GM12892 (cell line): ENCODE data around the gene MBNL1.
A peak's percentile ranks its signal among the peaks of the same experiment; 100 is the strongest.

ENCODE experiments used
- DNase-seq: peaks from one replicate; pipeline ENCODE4 v3.0.0; 2011; ENCODE audit not compliant: insufficient read length
- FAIRE-seq: peaks from 2 replicates; lab custom pipeline; 2011; peaks lifted over from hg19 to GRCh38; lab: Jason Lieb, UNC
- POLR2A ChIP-seq: IDR thresholded peaks from 2 replicates; pipeline ENCODE4 v1.6.1; 2011; ENCODE audit warnings: low read depth, low read length, control low read depth
- POLR2AphosphoS5 ChIP-seq: IDR thresholded peaks from 2 replicates; pipeline ENCODE4 v1.6.1; 2011; ENCODE audit warnings: low read depth, low read length, control low read depth
- TAF1 ChIP-seq: IDR thresholded peaks from 2 replicates; pipeline ENCODE4 v1.6.1; 2011; ENCODE audit warnings: low read depth, mild to moderate bottlenecking, control low read depth, low read length, borderline replicate concordance

MBNL1 gene

DNA sequence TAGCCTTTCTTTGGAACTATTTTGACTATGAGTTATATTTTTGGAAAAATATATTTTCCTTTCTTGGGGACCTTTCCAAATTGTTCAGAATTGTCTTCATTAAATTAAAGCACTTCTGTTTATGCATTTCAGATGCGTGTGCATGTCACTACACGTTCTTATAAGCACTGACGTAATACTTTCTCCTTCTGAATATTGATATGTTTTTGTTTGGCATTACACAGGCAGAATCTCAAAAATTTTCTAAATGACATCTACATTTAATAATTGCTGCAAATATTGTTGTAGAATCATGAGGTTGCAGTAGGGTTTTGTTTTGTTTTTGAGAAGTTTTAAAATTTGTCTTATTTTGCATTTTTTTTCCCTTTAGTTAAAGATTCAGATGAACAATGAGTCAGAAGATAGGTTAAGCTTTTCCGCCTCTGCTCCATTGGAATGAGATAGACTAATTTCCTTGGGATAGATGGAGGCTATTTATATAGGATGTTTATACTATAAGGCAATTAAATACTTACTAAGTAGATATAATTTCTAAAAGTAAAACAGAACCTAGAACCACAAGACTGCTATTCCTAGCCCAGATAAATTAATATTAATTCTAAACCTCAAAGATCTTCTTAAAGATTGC, 110.8 kb downstream of the MBNL1 start:
- FAIRE-seq (no peak), DNase-seq (no peak)
- TF ChIP-seq POLR2AphosphoS5 (no peak), TAF1 (no peak), POLR2A (no peak)

DNA sequence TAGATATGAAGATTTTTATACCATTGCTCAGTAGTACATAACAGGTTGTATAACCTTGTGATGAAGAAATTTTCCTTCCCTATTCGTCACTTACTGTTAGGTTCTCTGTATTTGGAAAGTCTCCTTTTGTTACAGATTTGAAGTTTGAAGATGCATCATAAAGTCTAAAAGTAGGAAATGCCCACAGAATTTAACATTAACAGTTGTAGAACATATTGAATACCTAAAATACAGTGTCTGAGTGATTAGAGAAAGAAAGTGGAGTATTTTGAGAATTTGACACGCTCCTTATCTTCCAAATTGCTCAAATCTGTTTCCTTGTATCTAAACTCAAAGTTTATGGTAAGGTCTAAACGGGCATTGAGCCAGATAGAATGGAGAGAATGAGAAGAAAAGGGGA, 111.3 kb downstream of the MBNL1 start:
- TF ChIP-seq TAF1 (no peak), POLR2A (no peak), POLR2AphosphoS5 (no peak)
- DNase-seq (no peak), FAIRE-seq (no peak)

DNA sequence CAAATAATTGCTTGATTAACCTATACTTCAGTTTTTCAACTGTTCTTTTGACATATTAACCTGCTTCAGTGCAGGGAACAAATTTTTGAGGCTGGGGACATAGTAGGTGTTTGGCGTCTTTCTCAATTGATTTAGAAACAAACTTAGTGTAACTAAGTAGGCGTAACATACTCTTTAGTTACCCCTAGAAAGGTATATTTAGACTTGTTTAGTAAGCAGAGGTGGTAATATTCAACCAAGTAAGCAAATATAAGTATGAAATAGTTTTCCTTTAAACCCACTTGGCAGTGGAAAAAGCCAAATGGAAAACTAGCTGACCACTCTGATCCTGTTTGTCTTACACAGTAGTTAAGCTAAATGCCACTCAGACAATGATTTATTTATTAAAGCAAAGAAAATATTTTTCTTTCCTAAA, 113.2 kb downstream of the MBNL1 start:
- DNase-seq (no peak), FAIRE-seq (peak; percentile 44)
- TF ChIP-seq POLR2A: no peak
- no peak for TF ChIP-seq TAF1
- TF ChIP-seq POLR2AphosphoS5: no peak

DNA sequence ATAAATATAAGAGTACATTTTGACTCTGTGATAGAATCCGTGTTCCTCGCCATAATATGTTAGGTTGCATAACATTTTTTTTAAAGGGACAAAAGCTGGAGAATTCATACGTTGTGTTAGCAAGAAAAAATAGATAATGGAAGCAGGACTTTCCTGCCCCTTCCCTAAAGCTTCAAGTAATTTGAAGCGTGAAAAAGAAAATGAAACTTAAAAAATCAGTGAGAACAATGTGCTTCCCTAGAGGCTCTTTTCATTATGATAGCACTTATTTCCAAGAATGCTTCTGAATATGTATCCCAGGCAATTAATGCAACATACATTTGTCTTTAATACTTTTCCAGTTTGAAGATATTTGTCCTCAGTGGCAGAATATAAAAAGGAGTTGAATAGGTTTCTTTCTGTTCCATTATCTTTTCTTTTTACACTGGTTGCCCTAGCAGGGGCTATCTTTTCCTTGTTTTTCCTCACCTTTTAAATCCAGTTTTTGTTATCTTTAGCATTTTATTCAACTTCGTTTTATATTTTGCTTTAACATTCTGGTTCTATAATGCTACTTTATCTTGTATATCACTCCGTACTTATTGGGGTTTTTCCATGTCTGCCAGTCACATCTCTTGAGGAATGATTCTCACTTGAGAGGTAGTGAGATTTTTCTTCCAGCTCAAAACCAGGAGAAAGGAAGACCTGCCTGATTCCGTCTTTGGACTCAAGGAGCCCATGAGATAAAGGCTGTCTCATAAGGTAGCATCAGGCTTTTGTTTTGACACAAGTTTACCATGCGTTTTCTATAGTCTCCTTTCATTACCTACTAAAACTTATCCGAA, 113.8 kb downstream of the MBNL1 start:
- no peak for FAIRE-seq
- TF ChIP-seq POLR2A: no peak
- TF ChIP-seq TAF1: no peak
- no peak for TF ChIP-seq POLR2AphosphoS5
- DNase-seq: no peak

DNA sequence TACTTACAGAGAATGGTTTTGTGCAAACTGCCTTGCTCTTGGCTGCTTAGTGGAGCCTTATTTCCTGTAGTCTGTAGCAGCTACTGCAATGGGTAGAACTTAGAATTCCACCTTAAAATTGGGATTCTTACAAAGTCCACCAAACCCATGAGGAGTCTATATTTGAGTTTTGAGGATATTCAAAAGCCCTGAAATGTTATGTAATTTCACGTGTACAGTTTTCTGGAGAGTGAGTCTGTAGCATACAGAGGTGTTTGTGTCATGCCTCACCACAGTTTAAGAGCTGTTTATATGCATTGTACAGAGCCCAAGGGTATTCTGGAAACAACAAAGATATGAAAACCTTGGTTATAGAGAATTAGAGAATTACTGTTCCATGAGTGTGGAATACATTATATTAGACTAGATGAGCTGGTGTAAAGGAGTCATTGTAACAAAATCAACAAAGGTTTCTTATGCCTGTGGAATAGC, 114.4 kb downstream of the MBNL1 start:
- DNase-seq (no peak), FAIRE-seq (no peak)
- TF ChIP-seq POLR2AphosphoS5: no peak
- TF ChIP-seq TAF1: no peak
- TF ChIP-seq POLR2A: no peak

DNA sequence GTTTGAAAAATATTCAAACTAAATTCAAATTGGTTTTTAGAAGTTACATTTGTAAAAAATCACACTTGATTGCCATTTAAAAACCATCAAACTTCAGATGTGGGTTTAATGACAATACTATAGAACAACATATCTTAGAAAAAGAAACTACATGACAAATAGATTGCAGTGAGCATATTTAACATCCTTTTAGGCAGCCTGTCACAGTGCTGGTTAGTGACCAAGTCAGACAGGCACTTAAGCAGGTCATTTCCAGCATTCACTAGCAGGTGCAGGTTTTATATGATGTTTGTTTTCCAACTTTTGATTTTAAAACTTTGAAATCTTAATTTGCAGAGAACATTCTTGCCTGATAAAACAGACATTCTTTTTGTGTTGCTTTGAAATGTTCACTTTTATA, 115.7 kb downstream of the MBNL1 start:
- TF ChIP-seq TAF1: no peak
- TF ChIP-seq POLR2A: no peak
- TF ChIP-seq POLR2AphosphoS5: no peak
- FAIRE-seq (no peak), DNase-seq (no peak)

DNA sequence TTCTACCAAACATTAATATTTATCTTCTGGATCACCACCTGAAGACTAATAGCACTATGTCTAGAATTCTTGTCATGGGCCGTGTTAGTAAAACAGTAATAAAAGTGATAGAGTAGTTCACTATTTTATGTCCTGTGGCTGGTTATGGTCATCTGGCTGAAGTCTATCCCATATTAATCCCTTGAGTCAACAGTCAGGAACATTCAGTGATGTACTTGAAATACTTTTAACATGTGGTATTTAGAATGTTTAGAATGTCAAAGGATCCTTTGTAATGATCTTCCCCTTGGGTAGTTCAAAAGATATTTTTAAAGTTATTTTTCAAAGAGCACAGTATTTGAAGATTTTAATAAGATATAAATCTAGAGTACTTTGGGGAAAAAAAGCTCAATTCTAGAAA, 117.0 kb downstream of the MBNL1 start:
- FAIRE-seq (no peak), DNase-seq (no peak)
- TF ChIP-seq POLR2A (no peak), POLR2AphosphoS5 (no peak), TAF1 (no peak)

DNA sequence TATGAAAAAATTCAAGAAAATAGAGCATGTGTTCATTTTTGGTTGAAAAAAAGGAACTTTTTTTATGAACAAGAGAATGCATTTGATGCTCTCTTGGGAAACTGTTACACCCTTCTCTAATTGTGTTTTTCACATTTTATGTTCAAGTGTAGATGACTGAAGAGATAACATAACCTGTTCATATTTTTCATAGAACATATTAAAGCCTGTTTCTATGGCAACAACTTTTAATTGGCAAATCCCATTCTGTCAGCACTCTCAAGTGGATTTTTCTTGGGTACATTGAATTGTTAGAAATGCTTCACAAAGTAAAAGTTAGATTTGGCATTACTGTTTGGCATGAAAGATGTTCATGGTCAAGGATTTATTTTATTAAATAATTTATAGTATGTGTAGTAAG, 117.5 kb downstream of the MBNL1 start:
- TF ChIP-seq POLR2AphosphoS5 (no peak), TAF1 (no peak), POLR2A (no peak)
- FAIRE-seq: no peak
- DNase-seq: no peak

DNA sequence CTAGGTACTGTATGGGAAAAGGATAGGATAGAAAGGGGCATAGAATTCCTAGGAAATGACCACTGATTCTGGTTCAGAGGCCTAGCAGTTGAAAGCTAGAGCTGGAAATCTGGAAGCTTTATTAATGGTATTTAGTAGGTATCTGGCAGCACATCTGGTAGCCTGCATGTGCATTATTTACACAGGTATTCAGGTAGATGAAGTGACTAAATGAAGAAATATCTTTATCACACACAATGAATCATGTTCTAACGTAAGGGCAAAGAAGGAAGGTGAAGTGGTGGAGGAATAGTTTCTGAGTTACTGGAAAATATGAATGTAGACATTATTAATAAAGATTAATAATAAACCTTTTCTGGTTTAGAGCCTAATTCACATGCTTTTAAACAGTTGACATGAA, 119.9 kb downstream of the MBNL1 start:
- DNase-seq (no peak), FAIRE-seq (no peak)
- TF ChIP-seq POLR2A: no peak
- no peak for TF ChIP-seq TAF1
- no peak for TF ChIP-seq POLR2AphosphoS5

DNA sequence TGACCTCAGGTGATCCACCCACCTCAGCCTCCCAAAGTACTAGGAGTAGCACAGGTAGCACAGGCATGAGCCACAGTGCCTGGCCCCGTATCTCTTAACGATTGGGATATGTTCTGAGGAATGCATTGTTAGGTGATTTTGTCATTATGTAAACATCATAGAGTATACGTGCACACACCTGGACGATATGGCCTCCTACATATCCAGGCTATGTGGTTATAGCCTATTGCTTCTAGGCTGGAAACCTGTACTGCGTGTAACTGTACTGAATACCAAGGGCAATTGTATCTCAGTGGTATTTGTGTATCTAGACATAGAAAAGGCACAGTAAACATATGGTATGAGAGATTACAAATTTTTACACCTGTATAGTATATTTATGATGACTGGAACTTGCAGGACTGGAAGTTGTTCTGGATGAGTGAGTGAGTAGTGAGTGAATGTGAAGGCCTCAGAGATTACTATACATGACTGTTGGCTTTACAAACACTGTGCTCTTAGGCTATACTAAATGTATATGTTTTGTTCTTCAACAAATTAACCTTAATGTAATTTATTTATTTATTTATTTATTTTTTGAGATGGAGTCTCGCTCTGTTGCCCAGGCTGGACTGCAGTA, 120.7 kb downstream of the MBNL1 start:
- DNase-seq (no peak), FAIRE-seq (no peak)
- no peak for TF ChIP-seq POLR2A
- TF ChIP-seq TAF1: no peak
- TF ChIP-seq POLR2AphosphoS5: no peak

DNA sequence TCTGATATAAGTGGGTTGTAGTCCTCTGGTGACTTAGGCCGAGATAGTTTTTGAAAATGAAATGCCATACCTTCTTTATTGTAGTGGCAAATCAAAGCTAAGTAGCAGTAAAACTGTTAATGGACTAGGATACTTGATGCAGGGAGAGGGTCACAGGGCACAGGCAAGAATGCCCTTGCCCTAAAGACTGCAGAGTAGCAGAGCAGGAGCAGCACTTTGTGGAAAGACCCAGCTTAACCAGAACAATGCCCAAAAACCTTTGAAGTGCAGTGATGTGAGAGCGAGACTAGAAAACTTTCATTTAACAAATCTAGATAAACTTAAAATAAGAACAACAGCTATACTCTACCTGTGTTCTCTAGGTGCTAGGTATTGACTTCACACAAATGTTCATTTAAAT, 121.9 kb downstream of the MBNL1 start:
- FAIRE-seq (no peak), DNase-seq (no peak)
- TF ChIP-seq POLR2AphosphoS5: no peak
- TF ChIP-seq TAF1: no peak
- TF ChIP-seq POLR2A: no peak
